HG03520 (cell line): ENCODE measurements around the gene MXD1.
"Not testable (repeated sequence)": the region's sequence is repeated elsewhere in the genome, so short reads cannot be mapped to it uniquely, and the experiment has no call there.

Experiments
- ATAC-seq: cut with Tn5 transposase; IDR thresholded peaks from one replicate; pipeline ENCODE4 v1.9.1; 2021; ENCODE audit warnings: mild to moderate bottlenecking, moderate library complexity; ENCODE audit not compliant: unreplicated experiment

The MXD1 gene

DNA sequence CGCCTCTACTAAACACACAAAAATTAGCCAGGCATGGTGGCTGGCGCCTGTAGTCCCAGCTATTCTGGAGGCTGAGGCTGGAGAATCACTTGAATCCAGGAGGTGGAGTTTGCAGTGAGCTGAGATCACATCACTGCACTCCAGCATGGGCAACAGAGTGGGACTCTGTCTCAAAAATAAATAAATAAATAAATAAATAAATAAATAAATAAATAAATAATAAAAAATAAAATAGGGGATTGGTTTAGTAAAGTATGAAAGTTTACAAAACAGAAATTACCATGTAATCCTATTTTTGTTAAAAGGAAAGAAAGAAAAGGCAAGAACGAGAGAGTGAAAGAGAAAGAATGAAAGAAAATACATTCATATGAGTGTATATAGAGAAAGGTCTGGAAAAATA lies 35.8 kb downstream of the MXD1 start:
- not testable (repeated sequence) for ATAC-seq

DNA sequence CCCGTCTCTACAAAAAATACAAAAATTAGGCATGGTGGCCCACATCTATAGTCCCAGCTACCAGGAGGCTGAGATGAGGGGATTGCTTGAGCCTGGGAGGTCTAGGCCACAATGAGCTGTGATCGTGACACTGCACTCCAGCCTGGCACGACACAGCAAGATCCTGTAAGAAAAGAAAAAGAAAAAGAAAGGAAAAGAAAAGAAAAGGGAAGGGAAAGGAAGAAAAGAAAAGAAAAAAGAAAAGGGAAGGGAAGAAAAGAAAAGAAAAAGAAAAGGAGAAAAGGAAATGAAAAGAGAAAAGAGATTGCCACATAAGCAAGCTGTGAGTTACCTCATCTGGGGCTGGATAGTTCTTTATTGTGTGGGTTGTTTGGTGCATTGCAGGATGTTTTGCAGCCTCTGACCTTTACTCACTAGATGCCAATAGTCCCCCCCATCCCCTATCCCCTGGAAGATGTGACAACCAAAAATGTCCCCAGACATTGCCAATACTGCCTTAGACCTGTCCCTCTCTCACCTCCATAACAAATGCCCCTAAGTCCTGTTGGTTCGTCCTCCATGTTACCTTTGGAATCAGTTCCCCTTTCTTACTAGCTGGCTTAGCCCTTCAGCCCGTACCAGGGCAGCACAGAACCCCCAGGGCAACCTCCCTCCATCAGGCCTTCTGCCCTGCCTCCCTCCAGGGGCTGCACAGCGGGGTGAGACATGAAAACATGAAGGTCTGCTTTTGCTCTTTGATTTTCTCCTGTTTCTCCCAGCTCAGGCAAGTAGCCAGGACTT lies 37.6 kb downstream of the MXD1 start:
- ATAC-seq: no peak

DNA sequence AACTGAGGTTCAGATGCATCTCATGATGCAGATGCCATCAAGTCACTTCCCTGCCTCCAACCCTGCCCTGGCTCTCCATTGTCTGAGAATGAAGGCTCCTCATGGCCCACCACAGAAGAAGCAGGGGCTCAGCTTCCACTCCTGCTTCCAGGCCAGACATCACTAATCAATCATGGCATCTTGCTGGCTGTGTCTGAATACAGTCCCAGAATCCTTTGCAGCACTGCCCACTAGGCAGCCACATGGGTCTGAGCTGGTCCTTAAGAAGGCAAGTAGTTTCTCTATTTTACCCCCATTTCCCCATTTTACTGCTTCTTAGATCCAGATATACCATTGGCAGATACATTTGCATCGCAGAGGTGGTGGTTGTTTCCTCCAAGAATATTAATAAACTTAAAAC lies 39.2 kb downstream of the MXD1 start:
- no peak for ATAC-seq

DNA sequence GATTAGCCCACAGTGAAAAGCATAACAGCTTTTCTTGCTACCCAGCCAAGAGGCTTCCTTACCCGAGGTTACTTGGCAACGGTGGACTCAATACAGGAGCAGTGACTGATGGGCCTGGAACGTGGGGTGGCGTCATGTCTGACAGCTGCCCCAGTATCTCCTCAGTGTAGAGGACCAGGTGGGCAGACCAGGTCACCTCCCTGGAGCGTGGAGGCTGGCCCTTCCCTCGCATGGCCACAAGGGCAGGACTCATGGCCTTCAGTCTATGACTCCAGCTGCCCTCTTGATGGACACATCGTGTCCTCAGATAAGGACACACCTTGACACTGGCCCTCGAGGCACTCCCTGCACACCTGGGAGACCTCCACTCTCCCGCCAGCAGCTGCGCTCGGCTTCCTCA lies 40.1 kb downstream of the MXD1 start:
- no peak for ATAC-seq

DNA sequence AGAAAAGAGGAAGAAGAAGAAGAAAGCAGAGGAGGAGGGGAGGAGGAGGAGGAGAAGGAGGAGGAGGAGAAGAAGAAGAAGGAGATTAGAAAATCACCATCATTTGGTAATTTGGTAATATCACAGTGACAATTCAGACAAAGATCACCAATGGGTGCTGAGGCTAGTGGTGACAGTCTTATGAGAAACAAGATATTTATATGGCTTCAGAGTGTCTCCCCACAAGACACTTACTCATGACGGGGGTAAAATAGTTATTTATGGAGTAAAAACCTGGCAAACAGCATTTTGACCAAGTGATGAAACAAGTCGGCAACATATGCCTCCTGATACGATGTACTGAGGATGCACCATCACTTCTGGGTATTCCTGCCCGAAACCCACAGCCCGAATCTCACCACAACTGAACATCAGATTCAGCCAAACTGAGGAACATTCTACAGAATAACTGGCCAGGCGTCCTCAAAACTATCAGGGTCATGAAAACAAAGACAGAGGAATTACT lies 41.6 kb downstream of the MXD1 start:
- ATAC-seq: no peak

DNA sequence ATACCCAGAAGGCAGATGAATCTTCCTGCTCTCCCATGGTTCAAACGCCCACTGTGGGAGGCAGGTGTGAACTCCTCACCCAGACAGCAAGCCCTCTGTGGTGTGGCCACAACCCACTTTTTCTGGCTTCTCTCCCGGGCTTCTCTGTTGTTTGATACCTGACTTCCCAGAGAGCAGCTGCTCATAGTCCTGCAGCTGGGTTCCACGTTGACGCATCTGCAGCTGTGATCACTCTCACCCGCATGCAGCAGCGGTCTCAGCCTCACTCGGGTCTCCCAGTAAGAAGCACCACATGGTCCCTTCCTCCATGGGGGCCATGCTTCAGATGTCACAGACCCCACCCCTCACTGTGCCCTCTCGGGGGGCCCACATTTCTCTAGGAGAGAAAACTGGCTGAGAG lies 43.1 kb downstream of the MXD1 start:
- no peak for ATAC-seq

DNA sequence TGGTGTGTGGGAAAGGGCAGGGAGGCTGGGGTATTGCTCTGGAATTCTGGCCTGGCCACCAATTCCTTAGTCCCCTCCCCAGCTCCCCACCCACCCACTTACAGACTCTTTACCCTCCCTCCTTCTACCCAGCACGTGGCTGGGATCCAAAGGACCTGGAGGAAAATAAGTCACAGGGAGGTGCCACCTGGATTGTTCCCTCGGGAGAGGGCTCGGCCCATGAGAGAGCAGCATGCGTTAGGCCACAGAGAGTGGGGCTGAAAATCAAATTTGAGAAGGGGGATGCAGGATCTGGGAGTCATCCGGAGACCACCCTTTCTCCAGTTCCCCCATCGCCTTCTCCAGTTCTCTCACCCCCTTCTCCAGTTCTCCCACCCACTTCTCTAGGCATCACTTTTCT lies 43.6 kb downstream of the MXD1 start:
- no peak for ATAC-seq

DNA sequence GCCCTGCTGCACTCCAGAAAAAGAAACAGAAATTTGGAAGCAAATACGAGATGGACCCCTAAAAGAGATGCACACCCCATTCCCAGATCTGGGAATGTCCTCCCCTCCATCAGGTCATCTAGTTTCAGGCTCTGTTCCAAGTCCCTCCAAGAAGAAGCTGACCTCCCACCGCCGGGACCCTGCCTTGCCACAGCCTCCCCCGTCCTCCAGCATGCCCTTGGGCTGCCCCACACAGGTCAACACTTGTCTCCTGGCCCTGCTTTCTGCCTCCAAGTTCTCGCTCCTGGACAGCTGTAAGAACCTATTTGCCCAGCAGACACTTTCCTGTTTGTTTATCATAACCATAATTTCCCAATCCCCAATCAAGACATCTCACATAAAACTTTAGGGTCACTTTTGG lies 44.5 kb downstream of the MXD1 start:
- no peak for ATAC-seq

DNA sequence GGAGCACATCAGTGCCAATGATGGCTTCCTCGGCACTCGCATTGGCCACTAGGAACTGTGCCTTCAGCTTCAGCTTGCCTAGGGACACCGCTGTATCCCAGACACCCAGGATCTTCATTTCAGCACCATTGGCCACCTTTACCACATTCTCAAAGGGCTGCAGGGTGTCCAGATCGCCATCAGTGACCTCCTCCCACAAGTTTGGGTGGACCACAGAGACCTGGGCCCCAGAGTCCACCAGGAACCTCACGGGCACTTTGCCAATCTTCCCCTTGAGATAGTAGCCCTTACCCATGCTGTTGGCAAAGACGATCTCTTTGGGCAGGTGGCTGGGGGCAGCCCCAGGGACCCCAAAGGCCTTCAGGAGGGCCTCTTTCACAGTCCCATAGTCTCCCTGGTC lies 45.9 kb downstream of the MXD1 start:
- no peak for ATAC-seq

DNA sequence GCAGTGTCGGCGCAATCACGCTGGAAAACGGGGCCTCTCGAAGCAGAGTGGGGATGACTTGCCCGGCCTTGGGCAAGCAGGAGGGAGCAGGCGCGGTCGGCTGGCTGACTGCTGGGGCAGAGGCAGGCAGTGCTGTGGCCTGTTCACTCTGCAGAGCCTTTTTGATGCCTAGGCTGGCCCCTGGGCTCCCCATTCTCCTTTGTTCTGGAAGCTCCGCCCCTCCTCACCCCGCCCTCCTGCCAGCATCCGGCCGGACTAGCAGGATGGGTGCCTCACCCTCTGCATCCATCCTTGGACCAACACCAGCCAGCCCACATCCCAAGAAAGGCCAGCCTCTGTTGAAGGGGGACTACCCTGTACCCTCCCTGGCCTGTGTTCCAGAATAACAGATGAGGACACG lies 46.6 kb downstream of the MXD1 start, which contains the start of gene ASPRV1:
Gene ASPRV1 (minus strand): TSS at position 136 of the 400 bp plus-strand sequence. CDS start 195 bp downstream, outside the sequence.
- no peak for ATAC-seq

DNA sequence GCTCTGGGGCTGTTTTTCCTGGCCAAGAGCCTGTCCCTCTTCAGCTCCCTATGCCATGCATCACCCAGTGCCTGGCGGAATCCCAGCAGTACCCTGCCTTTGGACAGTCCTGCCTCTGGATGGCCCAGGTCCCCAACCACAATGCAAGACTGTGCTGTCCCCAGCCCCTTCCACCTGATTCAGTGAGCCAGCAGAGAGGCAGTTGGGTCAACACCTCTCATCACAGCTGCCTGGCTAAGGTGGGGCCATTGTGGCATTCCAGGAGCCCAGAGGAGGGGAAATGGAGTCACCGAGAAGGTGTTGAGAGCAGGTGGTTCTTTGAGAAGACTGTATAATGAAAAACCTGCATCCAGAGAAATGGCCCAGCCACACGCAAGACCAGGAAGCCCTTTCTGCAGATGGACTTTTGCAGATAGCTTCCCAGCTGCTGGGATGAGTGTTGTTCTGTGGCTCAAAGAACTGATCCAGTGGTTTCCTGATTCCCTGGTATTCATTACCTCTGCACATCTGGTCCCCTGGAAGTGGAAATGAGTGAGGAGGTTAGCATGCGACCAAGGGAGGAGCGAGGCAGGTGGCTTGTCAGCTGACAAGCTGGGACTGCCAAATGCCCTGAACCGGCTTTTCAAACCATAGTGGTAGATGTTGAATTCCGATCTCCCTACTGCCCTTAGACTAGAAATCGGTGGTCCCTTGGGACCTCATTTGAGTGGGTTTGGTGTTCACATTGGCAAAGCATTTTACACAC lies 48.2 kb downstream of the MXD1 start:
- ATAC-seq: no peak

DNA sequence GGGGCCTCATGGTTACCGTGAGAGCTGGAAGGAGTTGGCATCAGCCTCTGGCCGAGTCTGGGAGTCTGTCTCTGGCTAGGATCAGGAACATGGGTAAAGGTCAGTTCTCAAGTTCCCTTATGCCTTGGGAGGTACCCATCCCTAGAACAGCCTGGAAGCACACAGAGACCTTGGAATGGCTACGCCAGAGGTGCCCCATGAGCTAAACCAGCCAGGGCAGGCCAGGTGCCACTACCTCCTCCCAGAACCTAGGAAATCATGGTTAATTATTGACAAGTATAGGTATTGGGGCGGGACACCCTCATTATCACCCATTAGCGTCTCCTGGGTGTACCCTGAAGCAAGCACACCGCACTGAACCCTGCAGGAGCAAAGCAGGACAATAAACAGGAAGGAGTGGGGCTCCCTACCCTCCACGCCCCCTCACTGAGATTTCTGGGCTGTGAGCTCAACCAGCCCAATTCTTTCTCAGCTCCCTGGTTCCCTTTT lies 49.5 kb downstream of the MXD1 start:
- ATAC-seq: no peak

DNA sequence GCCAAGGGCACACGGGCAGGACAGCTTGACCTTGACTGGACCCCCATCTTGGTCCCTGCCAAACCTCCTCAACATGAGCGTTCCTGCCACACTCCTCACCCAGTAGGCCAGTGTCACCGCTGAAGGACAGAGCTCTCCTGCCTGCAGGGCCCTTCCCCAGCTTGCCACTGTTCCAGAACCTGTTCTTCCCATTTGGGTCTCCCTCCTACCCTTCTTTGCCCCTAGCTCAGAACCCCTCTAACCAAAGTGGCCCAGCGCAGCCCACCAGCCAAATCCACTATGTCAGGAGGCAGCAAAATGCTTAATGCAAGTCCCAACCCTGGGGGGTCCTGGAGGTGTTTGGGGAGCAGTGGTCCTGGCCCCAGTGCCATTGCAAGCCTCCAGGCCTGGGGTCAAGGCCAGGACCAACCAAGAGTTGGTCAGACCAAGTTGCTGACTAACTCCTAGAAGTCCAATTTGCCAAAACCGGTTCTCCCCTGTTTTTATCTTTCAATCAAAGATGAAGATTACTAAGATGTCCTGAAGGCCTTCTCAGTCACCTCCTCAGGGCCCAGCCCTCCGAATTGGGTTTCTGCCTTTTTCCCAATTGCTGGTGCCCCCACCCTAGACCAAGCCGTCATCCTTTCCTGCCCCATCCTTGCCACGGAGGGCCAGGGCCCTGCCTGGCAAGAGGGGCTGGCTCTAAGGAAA lies 51.0 kb downstream of the MXD1 start:
- no peak for ATAC-seq

DNA sequence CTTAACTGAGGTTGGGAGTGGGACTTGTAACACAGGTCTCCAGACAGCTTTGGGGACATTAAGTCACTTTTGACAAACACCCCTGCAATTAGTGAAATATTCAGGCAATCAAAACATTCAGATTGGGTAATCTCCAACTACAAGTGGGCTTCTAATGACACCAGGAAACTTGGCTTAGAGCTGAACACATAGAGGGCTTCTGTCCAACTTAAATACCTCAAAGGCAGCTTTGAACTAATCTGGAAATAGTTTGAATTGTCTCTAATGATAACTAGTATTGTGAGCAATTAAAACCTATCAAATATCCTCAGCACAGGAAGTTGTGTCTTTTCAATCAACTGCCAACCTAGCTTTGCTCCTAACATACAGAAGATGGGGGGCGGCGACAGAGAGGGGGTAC lies 51.6 kb downstream of the MXD1 start:
- ATAC-seq: no peak

DNA sequence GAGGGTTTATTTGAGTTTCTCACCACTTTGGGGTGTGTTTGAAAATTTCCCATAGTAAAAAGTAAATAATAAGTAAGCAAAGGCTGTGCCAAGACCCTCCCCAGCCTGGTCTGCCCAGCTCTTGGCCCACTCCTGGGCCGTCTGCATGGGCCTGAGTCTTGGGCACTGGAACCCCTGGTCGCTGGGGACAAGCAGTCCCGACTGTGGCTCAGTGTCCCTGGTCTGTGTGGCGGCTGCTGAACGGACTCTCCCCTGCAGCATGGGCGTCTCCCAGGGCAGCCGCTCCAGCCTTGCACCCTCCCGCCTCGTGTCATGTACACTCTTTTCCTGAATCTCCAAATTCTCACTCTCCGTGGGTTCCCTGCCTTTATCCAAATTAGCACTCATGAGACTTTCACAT lies 53.7 kb downstream of the MXD1 start:
- no peak for ATAC-seq

DNA sequence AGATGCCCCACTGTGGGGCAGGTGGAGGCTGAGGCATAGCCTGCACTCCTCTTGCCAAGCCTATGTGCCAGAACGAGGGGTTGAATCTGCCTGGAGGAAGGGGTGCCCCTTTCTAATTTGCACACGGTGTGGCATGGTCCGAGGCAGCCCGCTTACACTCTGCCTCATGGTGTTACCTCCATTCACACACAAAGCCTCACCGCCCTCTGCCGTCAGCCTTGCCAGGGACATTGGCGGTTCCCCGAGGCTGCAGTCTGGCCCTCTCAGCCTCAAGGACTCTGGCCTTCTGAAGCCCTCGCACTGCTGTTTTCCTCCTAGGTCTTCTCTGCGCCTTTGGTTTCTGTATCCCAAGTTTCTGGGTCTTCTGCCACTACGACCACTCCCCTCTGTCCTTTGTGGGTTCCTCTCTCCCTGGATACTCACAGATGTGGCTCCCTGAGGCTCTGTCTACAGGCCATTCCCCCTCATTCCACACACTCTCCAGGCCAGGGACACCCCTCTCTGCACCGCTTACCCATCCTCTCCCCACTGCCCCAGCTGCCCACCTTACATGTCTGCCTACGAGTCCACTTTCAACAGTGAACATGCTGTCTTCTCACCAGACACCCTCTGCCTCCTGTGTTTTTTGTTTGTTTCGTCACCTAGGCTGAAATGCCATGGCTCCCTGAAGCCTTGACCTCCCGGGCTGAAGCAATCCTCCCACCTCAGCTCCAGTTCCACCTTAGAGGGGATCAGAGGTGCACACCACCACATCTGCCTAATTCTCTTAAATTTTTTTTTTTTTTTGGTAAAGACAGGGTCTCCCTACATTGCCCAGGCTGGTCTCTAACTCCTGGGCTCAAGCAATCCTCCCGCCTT lies 54.4 kb downstream of the MXD1 start:
- no peak for ATAC-seq

DNA sequence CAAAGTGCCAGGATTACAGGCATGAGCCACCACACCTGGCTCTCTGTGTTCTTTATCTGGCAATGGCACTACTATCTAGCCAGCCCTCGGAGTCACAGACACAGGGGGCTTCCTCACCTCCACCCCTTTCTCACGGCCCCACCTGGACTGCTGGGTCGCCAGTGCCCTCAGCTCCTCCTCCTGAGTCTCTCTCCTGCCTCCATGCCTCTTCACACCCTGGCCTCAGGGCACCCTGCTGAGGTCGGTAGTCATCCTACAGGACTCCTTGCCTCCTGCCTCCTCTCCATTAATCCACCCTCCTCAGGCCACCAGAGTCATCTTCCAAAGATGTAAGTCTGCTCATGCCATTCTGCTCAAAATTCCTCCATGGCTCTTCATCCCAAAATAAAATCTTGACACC lies 55.1 kb downstream of the MXD1 start:
- no peak for ATAC-seq

DNA sequence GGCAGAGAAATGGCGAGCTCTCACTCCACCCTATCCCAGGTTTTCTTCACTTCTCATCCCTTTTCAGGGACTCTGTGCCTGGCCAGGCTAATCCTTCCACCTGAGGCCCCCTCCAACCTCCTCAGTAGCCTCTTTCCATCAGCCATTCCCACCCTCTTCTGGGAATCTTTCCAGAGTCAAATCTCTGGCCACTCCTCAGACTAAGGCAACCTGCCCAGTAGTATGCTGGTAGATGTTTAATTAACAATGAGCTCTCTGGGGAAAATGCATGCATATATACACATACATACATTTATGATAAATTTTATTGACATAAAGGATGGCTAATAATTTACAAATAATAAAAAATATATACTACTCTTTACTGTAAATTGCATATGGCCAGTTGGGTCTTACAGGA lies 57.9 kb downstream of the MXD1 start:
- ATAC-seq: no peak

DNA sequence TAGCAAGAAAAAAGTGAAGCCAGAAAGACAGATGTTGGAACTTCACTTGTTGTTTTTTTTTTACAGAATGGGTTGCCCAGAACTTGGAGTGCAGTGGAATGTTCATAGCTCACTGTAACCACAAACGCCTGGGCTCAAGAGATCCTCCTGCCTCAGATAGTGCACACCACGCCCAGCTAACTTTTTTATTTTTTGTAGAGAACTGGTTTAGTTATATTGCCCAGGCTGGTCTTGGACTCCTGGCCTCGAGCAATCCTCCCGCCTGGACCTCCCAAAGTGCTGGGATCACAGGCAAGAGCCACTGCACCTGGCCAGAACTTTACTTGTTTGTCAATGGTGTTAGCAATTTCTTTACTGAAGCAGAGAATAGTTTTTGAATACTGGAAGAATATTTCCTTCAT lies 58.4 kb downstream of the MXD1 start:
- ATAC-seq: no peak

DNA sequence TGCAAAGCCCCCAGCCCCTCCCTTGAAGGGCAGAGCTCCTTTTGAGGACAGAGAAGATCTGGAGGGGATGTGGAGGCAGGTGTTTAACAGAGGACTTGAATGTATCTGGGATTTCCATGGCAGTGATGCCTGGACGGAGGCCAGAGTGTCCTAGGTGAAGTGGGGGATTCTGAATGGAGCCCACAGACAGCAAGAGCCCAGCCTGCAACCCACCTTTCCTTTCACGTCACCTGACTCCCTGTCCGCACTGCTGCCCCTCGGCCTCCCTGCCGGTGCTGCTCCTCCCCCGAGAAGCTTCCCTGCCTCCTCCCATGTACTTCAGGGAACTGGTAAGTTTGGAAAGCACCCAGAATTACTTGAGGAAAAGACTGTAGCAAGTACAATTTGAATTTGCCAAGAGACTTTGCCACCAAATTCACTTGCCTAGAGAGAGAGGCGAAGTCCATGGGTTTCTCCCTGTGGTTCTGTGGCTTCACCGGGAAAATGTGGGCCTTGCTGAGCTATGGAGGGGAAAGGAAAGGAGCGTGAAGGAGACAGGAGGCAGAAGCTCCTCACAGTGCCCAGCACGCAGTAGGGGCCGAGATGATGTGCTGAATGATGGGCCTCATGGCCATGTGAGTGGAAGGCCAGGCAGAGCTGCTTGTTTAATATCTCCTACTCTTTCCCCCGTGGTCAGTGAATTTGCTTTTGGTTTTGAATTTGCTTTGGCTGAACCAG lies 60.4 kb downstream of the MXD1 start:
- ATAC-seq: no peak
